ENCODE measurements around the gene CEP97. TPM values are rescaled to one million over a fixed set of nuclear protein-coding genes. Genes with fewer than 3 reads are reported as not detected.
A peak's percentile ranks its signal among the peaks of the same experiment; 100 is the strongest.

CEP97 gene
- total RNA-seq, 1 experiment from 2014 or later, result 12.0 TPM

DNA sequence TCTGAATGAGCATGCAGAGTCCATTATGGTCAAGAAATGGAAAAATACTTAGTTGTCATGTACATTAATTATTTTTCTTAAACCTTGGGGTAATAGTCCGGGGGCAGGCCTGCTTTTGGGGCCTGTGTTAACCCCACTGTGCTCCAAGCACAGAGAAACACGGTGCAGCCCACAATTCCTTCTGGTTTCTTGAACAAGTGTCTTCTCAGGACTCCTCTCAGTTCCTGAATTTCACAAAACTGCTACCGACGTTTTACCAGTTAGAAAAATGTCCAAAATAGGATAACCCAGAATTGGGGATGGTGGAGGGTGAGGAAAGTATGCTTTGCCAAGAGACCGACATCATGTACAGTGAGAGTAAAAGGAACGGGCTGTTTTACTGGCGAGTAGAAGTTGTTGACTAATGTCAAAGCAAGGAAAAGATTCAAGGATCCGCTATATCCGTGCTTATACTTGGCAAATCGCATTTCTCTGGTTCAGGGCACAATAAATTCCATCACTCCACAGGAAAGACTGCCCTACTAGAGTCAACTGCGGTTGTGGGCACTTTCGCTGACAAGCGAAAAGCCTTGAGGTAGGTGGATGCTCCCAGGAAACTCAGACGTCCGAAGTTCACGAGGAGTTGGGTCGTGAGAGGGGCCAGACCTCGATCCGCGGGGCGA is 54.1 kb downstream of the CEP97 start (continued):
- no peak for TF ChIP-seq ZSCAN18 (CRISPR knock-in tag; IDR thresholded peaks at IDR 0.05)
- TF ChIP-seq, protein P1, sequence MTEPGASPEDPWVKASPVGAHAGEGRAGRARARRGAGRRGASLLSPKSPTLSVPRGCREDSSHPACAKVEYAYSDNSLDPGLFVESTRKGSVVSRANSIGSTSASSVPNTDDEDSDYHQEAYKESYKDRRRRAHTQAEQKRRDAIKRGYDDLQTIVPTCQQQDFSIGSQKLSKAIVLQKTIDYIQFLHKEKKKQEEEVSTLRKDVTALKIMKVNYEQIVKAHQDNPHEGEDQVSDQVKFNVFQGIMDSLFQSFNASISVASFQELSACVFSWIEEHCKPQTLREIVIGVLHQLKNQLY (CRISPR knock-in tag; IDR thresholded peaks at IDR 0.05), result no peak
- TF ChIP-seq, protein P2, sequence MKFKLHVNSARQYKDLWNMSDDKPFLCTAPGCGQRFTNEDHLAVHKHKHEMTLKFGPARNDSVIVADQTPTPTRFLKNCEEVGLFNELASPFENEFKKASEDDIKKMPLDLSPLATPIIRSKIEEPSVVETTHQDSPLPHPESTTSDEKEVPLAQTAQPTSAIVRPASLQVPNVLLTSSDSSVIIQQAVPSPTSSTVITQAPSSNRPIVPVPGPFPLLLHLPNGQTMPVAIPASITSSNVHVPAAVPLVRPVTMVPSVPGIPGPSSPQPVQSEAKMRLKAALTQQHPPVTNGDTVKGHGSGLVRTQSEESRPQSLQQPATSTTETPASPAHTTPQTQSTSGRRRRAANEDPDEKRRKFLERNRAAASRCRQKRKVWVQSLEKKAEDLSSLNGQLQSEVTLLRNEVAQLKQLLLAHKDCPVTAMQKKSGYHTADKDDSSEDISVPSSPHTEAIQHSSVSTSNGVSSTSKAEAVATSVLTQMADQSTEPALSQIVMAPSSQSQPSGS (CRISPR knock-in tag; IDR thresholded peaks at IDR 0.05; ENCODE audit: borderline replicate concordance, low read depth), result no peak
- no peak for TF ChIP-seq ZNF121 (CRISPR knock-in tag; IDR thresholded peaks at IDR 0.05)

GRCh38 chr3:101779047-101779821 is 54.8 kb downstream of the CEP97 start, which contains the start of gene NXPE3:
Gene NXPE3, plus strand, starts transcription at chr3:101779211. Its CDS starts 6,386 bp downstream, at chr3:101785597.
- H3K36me3 Mint-ChIP-seq, result peaks cover 15% of the 10 kb centered on the region
- H3K4me1 Mint-ChIP-seq, result peaks cover 27% of the 10 kb centered on the region
- H3K4me3 Mint-ChIP-seq, result peak within 1 kb of the TSS; percentile 85
- DNase-seq (ENCODE audit: low spot score) (peak; percentile 90), ATAC-seq (peak; percentile 92)
- H3K27me3 Mint-ChIP-seq (ENCODE audit: low read depth), result peaks cover 19% of the 10 kb centered on the region
- ChIA-PET CTCF (interaction anchor here (0.7 to 1.2 kb wide), 6 partner anchors 23 to 692 kb away, joined by 3 to 5 read pairs (median 3); partner anchors contain the start of genes CEP97 and PCNP), POLR2A (interaction anchor here (1.4 kb wide), 1 partner anchor 55 kb away, joined by 5 read pairs; the partner anchor contains the start of gene CEP97)
- no peaks in the 10 kb centered on the region for H3K9me3 Mint-ChIP-seq
- H3K27ac Mint-ChIP-seq, result no peak within 1 kb of the TSS
- TF ChIP-seq ZNF396 (CRISPR knock-in tag; IDR thresholded peaks at IDR 0.05; ENCODE audit: borderline replicate concordance) (no peak), USF1 (CRISPR knock-in tag; IDR thresholded peaks at IDR 0.05) (peak; percentile 19), GTF2I (CRISPR knock-in tag; conservative IDR thresholded peaks at IDR 0.05) (no peak), SP1 (CRISPR knock-in tag; conservative IDR thresholded peaks at IDR 0.05) (peak; percentile 81), ZSCAN18 (CRISPR knock-in tag; IDR thresholded peaks at IDR 0.05) (no peak), SOX15 (CRISPR knock-in tag; IDR thresholded peaks at IDR 0.05) (no peak), ESRRA (CRISPR knock-in tag; IDR thresholded peaks at IDR 0.05; ENCODE audit: borderline replicate concordance) (no peak), TEAD4 (CRISPR knock-in tag; IDR thresholded peaks at IDR 0.05) (0 out of 2 replicates have a peak, but pooled peaks have one; percentile 23), NFE2L1 (CRISPR knock-in tag; IDR thresholded peaks at IDR 0.05) (peak; percentile 28; the same call in 1 of the 2 replicates), ZBTB21 (CRISPR knock-in tag; IDR thresholded peaks at IDR 0.05; ENCODE audit: borderline replicate concordance) (0 out of 2 replicates have a peak, but pooled peaks have one; percentile 60), FOXK1 (CRISPR knock-in tag; IDR thresholded peaks at IDR 0.05) (no peak; the same call in 1 of the 2 replicates), MXD4 (CRISPR knock-in tag; IDR thresholded peaks at IDR 0.05; ENCODE audit: borderline replicate concordance) (no peak), RORB (CRISPR knock-in tag; IDR thresholded peaks at IDR 0.05) (no peak), ETV6 (CRISPR knock-in tag; IDR thresholded peaks at IDR 0.05) (no peak), TEAD1 (CRISPR knock-in tag; IDR thresholded peaks at IDR 0.05) (peak; percentile 87), ATF1 (CRISPR knock-in tag; IDR thresholded peaks at IDR 0.05) (no peak), CREM (CRISPR knock-in tag; IDR thresholded peaks at IDR 0.05) (0 out of 2 replicates have a peak, but pooled peaks have one; percentile 21), ATF6 (CRISPR knock-in tag; IDR thresholded peaks at IDR 0.05) (no peak)
- TF ChIP-seq, protein P3, sequence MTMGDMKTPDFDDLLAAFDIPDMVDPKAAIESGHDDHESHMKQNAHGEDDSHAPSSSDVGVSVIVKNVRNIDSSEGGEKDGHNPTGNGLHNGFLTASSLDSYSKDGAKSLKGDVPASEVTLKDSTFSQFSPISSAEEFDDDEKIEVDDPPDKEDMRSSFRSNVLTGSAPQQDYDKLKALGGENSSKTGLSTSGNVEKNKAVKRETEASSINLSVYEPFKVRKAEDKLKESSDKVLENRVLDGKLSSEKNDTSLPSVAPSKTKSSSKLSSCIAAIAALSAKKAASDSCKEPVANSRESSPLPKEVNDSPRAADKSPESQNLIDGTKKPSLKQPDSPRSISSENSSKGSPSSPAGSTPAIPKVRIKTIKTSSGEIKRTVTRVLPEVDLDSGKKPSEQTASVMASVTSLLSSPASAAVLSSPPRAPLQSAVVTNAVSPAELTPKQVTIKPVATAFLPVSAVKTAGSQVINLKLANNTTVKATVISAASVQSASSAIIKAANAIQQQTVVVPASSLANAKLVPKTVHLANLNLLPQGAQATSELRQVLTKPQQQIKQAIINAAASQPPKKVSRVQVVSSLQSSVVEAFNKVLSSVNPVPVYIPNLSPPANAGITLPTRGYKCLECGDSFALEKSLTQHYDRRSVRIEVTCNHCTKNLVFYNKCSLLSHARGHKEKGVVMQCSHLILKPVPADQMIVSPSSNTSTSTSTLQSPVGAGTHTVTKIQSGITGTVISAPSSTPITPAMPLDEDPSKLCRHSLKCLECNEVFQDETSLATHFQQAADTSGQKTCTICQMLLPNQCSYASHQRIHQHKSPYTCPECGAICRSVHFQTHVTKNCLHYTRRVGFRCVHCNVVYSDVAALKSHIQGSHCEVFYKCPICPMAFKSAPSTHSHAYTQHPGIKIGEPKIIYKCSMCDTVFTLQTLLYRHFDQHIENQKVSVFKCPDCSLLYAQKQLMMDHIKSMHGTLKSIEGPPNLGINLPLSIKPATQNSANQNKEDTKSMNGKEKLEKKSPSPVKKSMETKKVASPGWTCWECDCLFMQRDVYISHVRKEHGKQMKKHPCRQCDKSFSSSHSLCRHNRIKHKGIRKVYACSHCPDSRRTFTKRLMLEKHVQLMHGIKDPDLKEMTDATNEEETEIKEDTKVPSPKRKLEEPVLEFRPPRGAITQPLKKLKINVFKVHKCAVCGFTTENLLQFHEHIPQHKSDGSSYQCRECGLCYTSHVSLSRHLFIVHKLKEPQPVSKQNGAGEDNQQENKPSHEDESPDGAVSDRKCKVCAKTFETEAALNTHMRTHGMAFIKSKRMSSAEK (CRISPR knock-in tag; IDR thresholded peaks at IDR 0.05; ENCODE audit: borderline replicate concordance), result no peak

Data from WTC11 (cell line).